PFSK-1 (cell line): ENCODE data around the gene TRIM9.

Experiments used
- FOXP2 ChIP-seq: optimal IDR thresholded peaks from 2 replicates; pipeline ENCODE3; 2011; ENCODE audit warnings: borderline replicate concordance, control low read depth, inconsistent platforms; ENCODE audit not compliant: insufficient read depth; ENCODE audit errors: extremely low read length, extremely low read depth
- POLR2AphosphoS5 ChIP-seq: IDR thresholded peaks from 2 replicates; pipeline ENCODE4 v1.6.1; 2012; ENCODE audit warnings: low read depth, mild to moderate bottlenecking, control low read depth, low read length, moderate library complexity
- SIN3A ChIP-seq: IDR thresholded peaks from 2 replicates; pipeline ENCODE4 v1.6.1; 2012; ENCODE audit warnings: mild to moderate bottlenecking, low read length, moderate library complexity, borderline replicate concordance; ENCODE audit not compliant: insufficient read depth
- TAF1 ChIP-seq: IDR thresholded peaks from 2 replicates; pipeline ENCODE4 v1.6.1; 2012; ENCODE audit warnings: low read length, control low read depth, borderline replicate concordance; ENCODE audit not compliant: insufficient read depth
- TF ChIP-seq, protein P1 (sequence below), 2 experiments: IDR thresholded peaks; 2 replicates each; pipeline versions ENCODE4 v1.6.1 to v1.8.0; 2011 to 2012; ENCODE audit warnings: low read depth in 2 of 2, low read length in 2 of 2, control low read depth in 1 of 2, inconsistent platforms in 1 of 2, mild to moderate bottlenecking in 1 of 2, moderate library complexity in 1 of 2; ENCODE audit not compliant: insufficient read depth in 1 of 2

DNA sequence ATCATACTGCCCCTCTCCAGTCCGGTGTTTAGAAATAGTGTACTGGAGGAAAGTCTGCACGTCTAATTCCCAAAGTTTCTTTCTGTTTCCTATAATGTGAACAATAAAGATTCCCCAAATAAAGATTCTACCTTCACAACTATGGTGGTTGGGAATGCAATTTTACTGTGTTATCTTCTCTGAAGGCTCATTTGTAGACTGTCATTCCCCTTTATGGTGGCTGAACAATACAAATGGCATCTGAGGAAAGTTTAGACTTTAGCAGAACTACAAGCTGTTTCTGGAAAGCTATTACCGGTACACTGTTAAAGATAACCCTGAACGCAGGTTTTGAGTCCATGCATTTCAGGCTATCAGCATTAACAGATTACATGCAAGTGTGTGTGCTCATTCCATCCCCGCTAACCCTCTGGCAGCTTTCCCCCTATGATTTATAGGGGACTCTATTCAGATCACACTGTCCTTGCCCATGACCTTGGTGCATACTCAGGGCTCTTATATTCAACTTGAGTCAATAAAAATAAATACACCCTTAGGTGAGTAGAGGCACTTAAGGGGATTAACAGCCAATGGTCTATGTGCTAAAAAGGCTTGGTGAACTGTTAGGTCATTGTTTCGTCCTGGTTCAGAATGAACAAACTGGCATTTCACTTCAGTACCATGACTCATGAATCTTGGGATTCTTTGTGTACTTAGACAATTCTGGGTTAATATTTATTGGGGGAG is 89.9 kb downstream of the TRIM9 start:
- TF ChIP-seq POLR2AphosphoS5 (no peak), TAF1 (no peak), SIN3A (no peak), FOXP2 (no peak)
- TF ChIP-seq, protein P1, sequence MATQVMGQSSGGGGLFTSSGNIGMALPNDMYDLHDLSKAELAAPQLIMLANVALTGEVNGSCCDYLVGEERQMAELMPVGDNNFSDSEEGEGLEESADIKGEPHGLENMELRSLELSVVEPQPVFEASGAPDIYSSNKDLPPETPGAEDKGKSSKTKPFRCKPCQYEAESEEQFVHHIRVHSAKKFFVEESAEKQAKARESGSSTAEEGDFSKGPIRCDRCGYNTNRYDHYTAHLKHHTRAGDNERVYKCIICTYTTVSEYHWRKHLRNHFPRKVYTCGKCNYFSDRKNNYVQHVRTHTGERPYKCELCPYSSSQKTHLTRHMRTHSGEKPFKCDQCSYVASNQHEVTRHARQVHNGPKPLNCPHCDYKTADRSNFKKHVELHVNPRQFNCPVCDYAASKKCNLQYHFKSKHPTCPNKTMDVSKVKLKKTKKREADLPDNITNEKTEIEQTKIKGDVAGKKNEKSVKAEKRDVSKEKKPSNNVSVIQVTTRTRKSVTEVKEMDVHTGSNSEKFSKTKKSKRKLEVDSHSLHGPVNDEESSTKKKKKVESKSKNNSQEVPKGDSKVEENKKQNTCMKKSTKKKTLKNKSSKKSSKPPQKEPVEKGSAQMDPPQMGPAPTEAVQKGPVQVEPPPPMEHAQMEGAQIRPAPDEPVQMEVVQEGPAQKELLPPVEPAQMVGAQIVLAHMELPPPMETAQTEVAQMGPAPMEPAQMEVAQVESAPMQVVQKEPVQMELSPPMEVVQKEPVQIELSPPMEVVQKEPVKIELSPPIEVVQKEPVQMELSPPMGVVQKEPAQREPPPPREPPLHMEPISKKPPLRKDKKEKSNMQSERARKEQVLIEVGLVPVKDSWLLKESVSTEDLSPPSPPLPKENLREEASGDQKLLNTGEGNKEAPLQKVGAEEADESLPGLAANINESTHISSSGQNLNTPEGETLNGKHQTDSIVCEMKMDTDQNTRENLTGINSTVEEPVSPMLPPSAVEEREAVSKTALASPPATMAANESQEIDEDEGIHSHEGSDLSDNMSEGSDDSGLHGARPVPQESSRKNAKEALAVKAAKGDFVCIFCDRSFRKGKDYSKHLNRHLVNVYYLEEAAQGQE (IDR thresholded peaks at IDR 0.05; ENCODE audit: insufficient read depth in 1 of 2, low read depth in 2 of 2, low read length in 2 of 2), result no peak
